Measurements from ENCODE around the gene DPCD. TPM values are rescaled to one million over a fixed set of nuclear protein-coding genes. Genes with fewer than 3 reads are reported as not detected.

DPCD gene
- total and polyA plus RNA-seq, 11 donors, result 16.3 to 42.9 (median 23.8) TPM

- peak in 2 of 4 donors; percentile 42 to 55 for ATAC-seq
- DNase-seq, result no peak
- H3K4me3 ChIP-seq, result no peak overlapping the region
- no peak for TF ChIP-seq POLR2A (IDR thresholded peaks at IDR 0.05)
- TF ChIP-seq CTCF (IDR thresholded peaks at IDR 0.05), result no peak
- intact Hi-C loops (cut with DNase I), result no loop called here
- 62 to 66% (median 64%) methylated on average over 6 of the region's 6 CpGs for WGBS, 4 donors
- H3K36me3 ChIP-seq, result peaks cover 0 to 81% (median 56%) of the 10 kb centered on the region in 9 donors
- no peak overlapping the region for H3K27ac ChIP-seq
- H3K9me3 ChIP-seq, result no peaks in the 10 kb centered on the region
- H3K27me3 ChIP-seq, result no peaks in the 10 kb centered on the region
- H3K4me1 ChIP-seq, result peaks cover 0 to 9% (median 0%) of the 10 kb centered on the region in 12 donors
Measured at GRCh38 chr10:101655570-101655969, 67.4 kb downstream of the DPCD start.

GRCh38 chr10:101656890-101657289 is 68.8 kb downstream of the DPCD start:
- no peak for DNase-seq
- H3K27ac ChIP-seq, result no peak overlapping the region
- no peak overlapping the region for H3K4me3 ChIP-seq
- ATAC-seq, result peak in 3 of 4 donors; percentile 58 to 71 (median 66)
- intact Hi-C loops (cut with DNase I), result no loop called here
- H3K4me1 ChIP-seq, result peaks cover 0 to 9% (median 0%) of the 10 kb centered on the region in 12 donors
- H3K36me3 ChIP-seq, result peaks cover 0 to 83% (median 65%) of the 10 kb centered on the region in 9 donors
- 53 to 71% (median 61%) methylated on average over 2 of the region's 2 CpGs for WGBS, 4 donors
- no peak for TF ChIP-seq POLR2A (IDR thresholded peaks at IDR 0.05)
- no peak for TF ChIP-seq CTCF (IDR thresholded peaks at IDR 0.05)
- H3K27me3 ChIP-seq, result no peaks in the 10 kb centered on the region
- no peaks in the 10 kb centered on the region for H3K9me3 ChIP-seq

GRCh38 chr10:101658975-101659374 is 70.9 kb downstream of the DPCD start:
- Histone ChIP-seq H3K4me3 (no peak overlapping the region), H3K27ac (no peak overlapping the region), H3K36me3 (peaks cover 0 to 95% (median 77%) of the 10 kb centered on the region in 9 donors), H3K27me3 (no peaks in the 10 kb centered on the region), H3K9me3 (no peaks in the 10 kb centered on the region), H3K4me1 (peaks cover 0 to 9% (median 0%) of the 10 kb centered on the region in 12 donors)
- no peak for ATAC-seq
- DNase-seq, result no peak
- intact Hi-C loops (cut with DNase I), result no loop called here
- TF ChIP-seq POLR2A (IDR thresholded peaks at IDR 0.05), result no peak
- TF ChIP-seq CTCF (IDR thresholded peaks at IDR 0.05), result no peak
- WGBS, 4 donors, result 85 to 91% (median 88%) methylated on average over 5 of the region's 5 CpGs

Small RNA genes within 50 kb of the gene (microRNA-seq; reads per million reads assigned to microRNA genes)
- 0 reads per million in 4 donors for gene MIR3158-1
- 0 reads per million in 4 donors for gene MIR3158-2

Other genes with a start within 250 kb of the DPCD start
- 10 to 100 TPM; 21.2 to 53.5 (median 35.0) TPM for gene BTRC, start 234.2 kb upstream of the DPCD start, total RNA-seq
- 10 to 100 TPM; 10.7 to 18.1 TPM for gene BTRC, start 234.2 kb upstream of the DPCD start, polyA plus RNA-seq
- gene POLL, start 64 bp upstream of the DPCD start, total RNA-seq, result 10 to 100 TPM; 12.3 to 21.6 (median 18.0) TPM
- 10 to 100 TPM; 13.0 to 15.8 TPM for gene POLL, start 64 bp upstream of the DPCD start, polyA plus RNA-seq
- gene FBXW4, start 106.8 kb downstream of the DPCD start, total RNA-seq, result 100 to 1,000 TPM in 1 of 9 donors, 10 to 100 TPM in 8; 69.7 to 116 (median 80.9) TPM
- 10 to 100 TPM; 35.8 to 82.9 TPM for gene FBXW4, start 106.8 kb downstream of the DPCD start, polyA plus RNA-seq
- gene FGF8, start 187.8 kb downstream of the DPCD start, total RNA-seq, result not detected
- not detected for gene FGF8, start 187.8 kb downstream of the DPCD start, polyA plus RNA-seq
- 10 to 100 TPM in 4 of 9 donors, 1 to 10 TPM in 5; 5.9 to 23.1 (median 8.3) TPM for gene NPM3, start 195.1 kb downstream of the DPCD start, total RNA-seq
- gene NPM3, start 195.1 kb downstream of the DPCD start, polyA plus RNA-seq, result 10 to 100 TPM; 11.0 to 24.9 TPM
- 100 to 1,000 TPM in 4 of 9 donors, 10 to 100 TPM in 5; 53.8 to 164 (median 92.6) TPM for gene OGA, start 230.1 kb downstream of the DPCD start, total RNA-seq
- gene OGA, start 230.1 kb downstream of the DPCD start, polyA plus RNA-seq, result 10 to 100 TPM; 42.1 to 42.4 TPM